ENCODE data around the gene CD177. TPM values are rescaled to one million over a fixed set of nuclear protein-coding genes. Genes with fewer than 3 reads are reported as not detected.
"Not testable (repeated sequence)": the region's sequence is repeated elsewhere in the genome, so short reads cannot be mapped to it uniquely, and the experiment has no call there.

Gene CD177
- total and polyA plus RNA-seq, 2 donors: 0.80 to 0.99 TPM

- not testable (repeated sequence) for H3K4me3 ChIP-seq (ENCODE audit: low read length in 2 of 2); H3K27ac ChIP-seq (ENCODE audit: low read depth in 1 of 2, low read length in 1 of 2); H3K36me3 ChIP-seq (ENCODE audit: control insufficient read depth in 2 of 2, insufficient read depth in 2 of 2, low read length in 1 of 2); H3K9me3 ChIP-seq (ENCODE audit: control insufficient read depth in 2 of 2, insufficient read depth in 1 of 2, low read length in 1 of 2); H3K27me3 ChIP-seq (ENCODE audit: control insufficient read depth in 2 of 2, insufficient read depth in 1 of 2, low read length in 1 of 2); H3K4me1 ChIP-seq (ENCODE audit: control insufficient read depth in 2 of 2, insufficient read depth in 2 of 2, low read length in 2 of 2); DNase-seq (ENCODE audit: low read depth in 6 of 9, low spot score in 9 of 9)
- WGBS: 94% methylated on average over 7 of the region's 7 CpGs
These were observed 29.8 kb downstream of the CD177 start for GRCh38 chr19:43383254-43383653.

GRCh38 chr19:43383759-43384158 lies 30.3 kb downstream of the CD177 start:
- not testable (repeated sequence) for H3K4me1 ChIP-seq (ENCODE audit: control insufficient read depth in 2 of 2, insufficient read depth in 2 of 2, low read length in 2 of 2); H3K27ac ChIP-seq (ENCODE audit: low read depth in 1 of 2, low read length in 1 of 2)

GRCh38 chr19:43390903-43391551 lies 37.5 kb downstream of the CD177 start:
- not testable (repeated sequence) for H3K9me3 ChIP-seq (ENCODE audit: control insufficient read depth in 2 of 2, insufficient read depth in 1 of 2, low read length in 1 of 2); H3K27me3 ChIP-seq (ENCODE audit: control insufficient read depth in 2 of 2, insufficient read depth in 1 of 2, low read length in 1 of 2); H3K4me3 ChIP-seq (ENCODE audit: low read length in 2 of 2); H3K36me3 ChIP-seq (ENCODE audit: control insufficient read depth in 2 of 2, insufficient read depth in 2 of 2, low read length in 1 of 2); H3K4me1 ChIP-seq (ENCODE audit: control insufficient read depth in 2 of 2, insufficient read depth in 2 of 2, low read length in 2 of 2); H3K27ac ChIP-seq (ENCODE audit: low read depth in 1 of 2, low read length in 1 of 2); DNase-seq (ENCODE audit: low read depth in 6 of 9, low spot score in 9 of 9)
- 93% methylated on average over 11 of the region's 11 CpGs for WGBS

More at GRCh38 chr19:43383759-43384158, 30.3 kb downstream of the CD177 start:
- H3K9me3 ChIP-seq (ENCODE audit: control insufficient read depth in 2 of 2, insufficient read depth in 1 of 2, low read length in 1 of 2); H3K27me3 ChIP-seq (ENCODE audit: control insufficient read depth in 2 of 2, insufficient read depth in 1 of 2, low read length in 1 of 2); H3K4me3 ChIP-seq (ENCODE audit: low read length in 2 of 2); H3K36me3 ChIP-seq (ENCODE audit: control insufficient read depth in 2 of 2, insufficient read depth in 2 of 2, low read length in 1 of 2); DNase-seq (ENCODE audit: low read depth in 6 of 9, low spot score in 9 of 9): not testable (repeated sequence)
- 90% methylated on average over 3 of the region's 3 CpGs for WGBS

GRCh38 chr19:43391552-43391935 lies 38.1 kb downstream of the CD177 start:
- not testable (repeated sequence) for H3K27ac ChIP-seq (ENCODE audit: low read depth in 1 of 2, low read length in 1 of 2); H3K4me3 ChIP-seq (ENCODE audit: low read length in 2 of 2); H3K4me1 ChIP-seq (ENCODE audit: control insufficient read depth in 2 of 2, insufficient read depth in 2 of 2, low read length in 2 of 2); H3K27me3 ChIP-seq (ENCODE audit: control insufficient read depth in 2 of 2, insufficient read depth in 1 of 2, low read length in 1 of 2); H3K9me3 ChIP-seq (ENCODE audit: control insufficient read depth in 2 of 2, insufficient read depth in 1 of 2, low read length in 1 of 2); DNase-seq (ENCODE audit: low read depth in 6 of 9, low spot score in 9 of 9); H3K36me3 ChIP-seq (ENCODE audit: control insufficient read depth in 2 of 2, insufficient read depth in 2 of 2, low read length in 1 of 2)
- 93% methylated on average over 6 of the region's 6 CpGs for WGBS

GRCh38 chr19:43393501-43393900 lies 40.0 kb downstream of the CD177 start:
- not testable (repeated sequence) for H3K27me3 ChIP-seq (ENCODE audit: control insufficient read depth in 2 of 2, insufficient read depth in 1 of 2, low read length in 1 of 2); H3K36me3 ChIP-seq (ENCODE audit: control insufficient read depth in 2 of 2, insufficient read depth in 2 of 2, low read length in 1 of 2); H3K9me3 ChIP-seq (ENCODE audit: control insufficient read depth in 2 of 2, insufficient read depth in 1 of 2, low read length in 1 of 2); DNase-seq (ENCODE audit: low read depth in 6 of 9, low spot score in 9 of 9); H3K27ac ChIP-seq (ENCODE audit: low read depth in 1 of 2, low read length in 1 of 2); H3K4me3 ChIP-seq (ENCODE audit: low read length in 2 of 2); H3K4me1 ChIP-seq (ENCODE audit: control insufficient read depth in 2 of 2, insufficient read depth in 2 of 2, low read length in 2 of 2)
- WGBS: 89% methylated on average over 3 of the region's 3 CpGs

GRCh38 chr19:43395561-43395960 lies 42.1 kb downstream of the CD177 start:
- no peak for DNase-seq (ENCODE audit: low read depth in 6 of 9, low spot score in 9 of 9)
- Histone ChIP-seq H3K9me3 (ENCODE audit: control insufficient read depth in 2 of 2, insufficient read depth in 1 of 2, low read length in 1 of 2) (no peaks in the 10 kb centered on the region), H3K4me1 (ENCODE audit: control insufficient read depth in 2 of 2, insufficient read depth in 2 of 2, low read length in 2 of 2) (no peaks in the 10 kb centered on the region), H3K27ac (ENCODE audit: low read depth in 1 of 2, low read length in 1 of 2) (peak overlapping the region in 1 of 2 donors; percentile 11), H3K36me3 (ENCODE audit: control insufficient read depth in 2 of 2, insufficient read depth in 2 of 2, low read length in 1 of 2) (no peaks in the 10 kb centered on the region), H3K4me3 (ENCODE audit: low read length in 2 of 2) (no peak overlapping the region), H3K27me3 (ENCODE audit: control insufficient read depth in 2 of 2, insufficient read depth in 1 of 2, low read length in 1 of 2) (no peaks in the 10 kb centered on the region)
- 91% methylated on average over 6 of the region's 6 CpGs for WGBS

GRCh38 chr19:43406297-43406696 lies 52.8 kb downstream of the CD177 start:
- Histone ChIP-seq H3K9me3 (ENCODE audit: control insufficient read depth in 2 of 2, insufficient read depth in 1 of 2, low read length in 1 of 2) (no peaks in the 10 kb centered on the region), H3K27me3 (ENCODE audit: control insufficient read depth in 2 of 2, insufficient read depth in 1 of 2, low read length in 1 of 2) (peaks cover 0 to 4% of the 10 kb centered on the region in 2 donors), H3K4me1 (ENCODE audit: control insufficient read depth in 2 of 2, insufficient read depth in 2 of 2, low read length in 2 of 2) (no peaks in the 10 kb centered on the region), H3K4me3 (ENCODE audit: low read length in 2 of 2) (no peak overlapping the region), H3K36me3 (ENCODE audit: control insufficient read depth in 2 of 2, insufficient read depth in 2 of 2, low read length in 1 of 2) (no peaks in the 10 kb centered on the region), H3K27ac (ENCODE audit: low read depth in 1 of 2, low read length in 1 of 2) (no peak overlapping the region)
- no peak for DNase-seq (ENCODE audit: low read depth in 6 of 9, low spot score in 9 of 9)
- WGBS: 73% methylated on average over 24 of the region's 24 CpGs

GRCh38 chr19:43407416-43408005 lies 54.0 kb downstream of the CD177 start:
- 93% methylated on average over 22 of the region's 22 CpGs for WGBS
- H3K9me3 ChIP-seq (ENCODE audit: control insufficient read depth in 2 of 2, insufficient read depth in 1 of 2, low read length in 1 of 2): no peaks in the 10 kb centered on the region
- DNase-seq (ENCODE audit: low read depth in 6 of 9, low spot score in 9 of 9): no peak

GRCh38 chr19:43408043-43408442 lies 54.6 kb downstream of the CD177 start:
- H3K4me3 ChIP-seq (ENCODE audit: low read length in 2 of 2): no peak overlapping the region
- H3K36me3 ChIP-seq (ENCODE audit: control insufficient read depth in 2 of 2, insufficient read depth in 2 of 2, low read length in 1 of 2): no peaks in the 10 kb centered on the region
- no peak overlapping the region for H3K27ac ChIP-seq (ENCODE audit: low read depth in 1 of 2, low read length in 1 of 2)
- no peaks in the 10 kb centered on the region for H3K4me1 ChIP-seq (ENCODE audit: control insufficient read depth in 2 of 2, insufficient read depth in 2 of 2, low read length in 2 of 2)
- H3K27me3 ChIP-seq (ENCODE audit: control insufficient read depth in 2 of 2, insufficient read depth in 1 of 2, low read length in 1 of 2): peaks cover 0 to 4% of the 10 kb centered on the region in 2 donors
- 93% methylated on average over 34 of the region's 34 CpGs for WGBS
- no peaks in the 10 kb centered on the region for H3K9me3 ChIP-seq (ENCODE audit: control insufficient read depth in 2 of 2, insufficient read depth in 1 of 2, low read length in 1 of 2)
- no peak for DNase-seq (ENCODE audit: low read depth in 6 of 9, low spot score in 9 of 9)

More at GRCh38 chr19:43407416-43408005, 54.0 kb downstream of the CD177 start:
- no peak overlapping the region for H3K4me3 ChIP-seq (ENCODE audit: low read length in 2 of 2)
- H3K27ac ChIP-seq (ENCODE audit: low read depth in 1 of 2, low read length in 1 of 2): no peak overlapping the region
- H3K36me3 ChIP-seq (ENCODE audit: control insufficient read depth in 2 of 2, insufficient read depth in 2 of 2, low read length in 1 of 2): no peaks in the 10 kb centered on the region
- no peaks in the 10 kb centered on the region for H3K4me1 ChIP-seq (ENCODE audit: control insufficient read depth in 2 of 2, insufficient read depth in 2 of 2, low read length in 2 of 2)
- H3K27me3 ChIP-seq (ENCODE audit: control insufficient read depth in 2 of 2, insufficient read depth in 1 of 2, low read length in 1 of 2): peaks cover 0 to 4% of the 10 kb centered on the region in 2 donors
